HT-29 (cell line): ENCODE measurements around the gene INA. TPM values are rescaled to one million over a fixed set of nuclear protein-coding genes. Genes with fewer than 3 reads are reported as not detected.
"Not testable (repeated sequence)": the region's sequence is repeated elsewhere in the genome, so short reads cannot be mapped to it uniquely, and the experiment has no call there.

Experiments used
- DNase-seq: peaks from one replicate; pipeline ENCODE4 v3.0.0-alpha.2; 2015; ENCODE audit warnings: low spot score
- total RNA-seq: library from RNA; depleted of rRNA; stranded (reverse); fragments of >200 nt; shearing (Covaris generic); gene quantifications from 2 replicates; pipeline ENCODE4 v1.2.3, GENCODE V29; 2014; rRNA removed

Gene INA
- total RNA-seq: not detected in 2 replicates

DNA sequence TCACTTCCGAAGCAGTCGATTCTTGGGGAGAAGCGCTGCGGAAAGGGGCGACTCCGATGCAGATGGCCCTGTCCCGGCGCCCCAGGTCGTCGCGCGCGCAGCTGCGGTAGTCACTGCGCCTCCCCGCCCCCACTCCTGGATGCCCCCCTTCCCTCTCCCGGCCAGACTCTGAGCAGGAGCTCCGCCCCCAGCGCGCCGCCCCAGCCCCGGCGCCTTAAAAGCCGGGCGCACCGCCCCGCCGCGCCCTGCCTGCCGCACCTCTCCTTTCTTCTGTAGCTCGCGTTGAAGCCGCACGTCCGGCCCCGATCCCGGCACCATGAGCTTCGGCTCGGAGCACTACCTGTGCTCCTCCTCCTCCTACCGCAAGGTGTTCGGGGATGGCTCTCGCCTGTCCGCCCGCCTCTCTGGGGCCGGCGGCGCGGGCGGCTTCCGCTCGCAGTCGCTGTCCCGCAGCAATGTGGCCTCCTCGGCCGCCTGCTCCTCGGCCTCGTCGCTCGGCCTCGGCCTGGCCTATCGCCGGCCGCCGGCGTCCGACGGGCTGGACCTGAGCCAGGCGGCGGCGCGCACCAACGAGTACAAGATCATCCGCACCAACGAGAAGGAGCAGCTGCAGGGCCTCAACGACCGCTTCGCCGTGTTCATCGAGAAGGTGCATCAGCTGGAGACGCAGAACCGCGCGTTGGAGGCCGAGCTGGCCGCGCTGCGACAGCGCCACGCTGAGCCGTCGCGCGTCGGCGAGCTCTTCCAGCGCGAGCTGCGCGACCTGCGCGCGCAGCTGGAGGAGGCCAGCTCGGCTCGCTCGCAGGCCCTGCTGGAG, at the start of gene INA:
INA (plus strand) TSS at position 243 of the 817 bp plus-strand sequence; CDS start at position 317, 74 bp downstream.
- DNase-seq: no peak

DNA sequence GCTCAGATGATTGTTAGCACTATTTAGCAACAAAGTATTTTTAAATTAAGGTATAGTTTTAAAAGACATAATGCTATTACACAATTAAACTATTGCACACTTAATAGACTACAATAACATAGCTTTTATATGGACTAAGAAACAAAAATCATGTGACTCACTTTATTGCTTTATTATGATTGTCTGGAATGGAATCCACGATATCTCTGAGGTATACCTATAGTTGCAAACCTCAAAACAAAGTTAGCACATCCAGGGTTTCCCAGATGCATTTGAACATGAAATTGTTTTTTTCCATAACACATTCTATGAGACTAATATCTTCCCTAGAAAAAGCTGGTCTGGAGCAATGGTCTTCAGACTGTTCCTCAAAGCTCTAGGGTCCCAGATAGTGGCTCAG, 49.5 kb upstream of the INA start:
- DNase-seq: no peak

DNA sequence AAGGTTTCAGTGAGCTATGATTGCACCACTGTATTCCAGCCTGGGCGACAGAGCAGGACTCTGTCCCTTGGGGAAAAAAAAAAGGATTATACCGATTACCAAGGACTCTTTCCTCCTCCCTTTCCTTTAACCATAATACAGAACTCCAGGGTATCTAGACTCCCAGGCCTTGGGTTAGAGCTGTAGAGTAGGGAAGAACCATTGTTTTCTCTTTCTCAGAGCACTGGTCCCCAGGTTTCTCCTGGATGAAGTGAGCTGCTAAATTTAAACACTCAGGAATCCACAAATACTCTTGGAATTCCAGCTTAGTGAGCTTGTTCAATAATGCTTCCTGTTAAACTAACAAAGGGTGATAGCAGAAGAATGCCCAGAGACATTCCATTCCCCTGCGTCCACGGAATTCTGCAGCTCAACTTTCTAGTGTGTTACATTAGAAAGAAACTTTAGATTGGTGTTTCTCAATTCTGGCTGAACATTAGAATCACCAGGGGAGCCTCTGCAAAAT, 45.8 kb upstream of the INA start:
- DNase-seq: peak; percentile 69

DNA sequence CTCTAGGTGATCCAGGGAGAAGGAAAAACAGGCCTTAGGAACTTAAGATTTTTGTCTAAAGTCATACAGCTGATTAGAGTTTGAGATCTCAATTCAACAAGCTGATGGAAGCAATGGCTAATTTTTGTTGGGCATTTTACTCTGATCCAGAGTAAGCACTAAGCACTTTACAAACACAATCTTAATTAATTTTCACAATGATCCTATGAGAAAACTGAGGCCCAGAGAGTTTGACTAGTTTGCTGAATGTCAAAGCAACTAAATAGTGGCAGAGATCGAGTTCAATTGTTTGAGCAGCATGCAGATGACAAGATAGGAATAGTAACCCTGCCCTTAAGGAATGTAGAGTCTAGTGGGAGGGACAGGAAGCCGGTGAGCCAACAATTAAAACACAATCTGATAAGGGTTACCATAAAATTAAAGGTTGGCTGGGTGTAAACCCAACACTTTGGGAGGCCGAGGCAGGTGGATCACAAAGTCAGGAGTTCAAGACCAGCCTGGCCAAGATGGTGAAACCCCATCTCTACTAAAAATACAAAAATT, 44.7 kb upstream of the INA start:
- peak; percentile 57 for DNase-seq

DNA sequence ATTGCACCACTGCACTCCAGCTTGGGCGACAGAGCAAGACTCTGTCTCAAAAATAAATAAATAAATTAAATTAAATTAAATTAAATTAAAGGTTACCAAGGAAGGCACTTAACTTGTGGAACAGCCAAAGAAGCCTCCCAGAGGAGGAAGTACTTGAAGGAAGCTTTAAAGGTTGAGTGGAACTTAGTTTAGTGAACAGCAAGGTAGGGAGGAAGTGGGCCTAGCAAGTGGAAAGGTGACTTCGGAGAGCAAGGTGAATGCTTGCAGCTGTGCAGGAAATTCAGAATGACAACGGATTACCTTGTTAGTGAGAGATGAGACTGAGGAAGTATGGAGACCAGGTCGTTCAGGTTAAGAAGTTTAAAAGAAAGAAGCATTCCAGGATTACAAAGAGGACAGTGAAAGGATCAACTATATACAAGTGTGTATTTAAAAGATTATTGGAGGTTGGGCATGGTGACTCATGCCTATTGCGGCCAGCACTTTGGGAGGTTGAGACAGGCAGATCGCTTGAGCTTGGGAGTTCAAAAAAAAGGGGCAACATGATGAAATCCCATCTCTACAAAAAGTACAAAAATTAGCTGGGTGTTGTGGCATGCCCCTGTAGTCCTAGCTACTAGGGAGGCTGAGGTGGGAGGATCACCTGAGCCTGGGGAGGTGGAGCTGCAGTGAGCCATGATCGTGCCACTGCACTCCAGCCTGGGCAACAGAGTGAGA, 44.0 kb upstream of the INA start:
- DNase-seq: peak; percentile 45

DNA sequence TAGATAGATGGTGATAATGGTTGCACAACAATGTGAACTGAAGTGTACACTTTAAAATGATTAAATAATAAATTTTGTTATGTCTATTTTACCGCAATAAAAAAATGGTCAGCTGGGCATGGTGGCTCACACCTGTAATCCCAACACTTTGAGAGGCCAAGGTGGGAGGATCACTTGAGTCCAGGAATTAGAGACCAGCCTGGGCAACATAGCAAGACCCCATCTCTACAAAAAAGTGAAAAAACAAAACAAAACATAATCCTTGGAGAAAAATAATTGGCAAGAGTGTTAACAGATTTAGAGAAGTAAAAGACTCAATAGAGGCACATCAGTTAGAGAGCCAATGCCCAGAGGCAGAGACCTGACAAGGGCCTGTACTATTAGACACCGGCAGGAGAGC, 41.2 kb upstream of the INA start:
- no peak for DNase-seq

DNA sequence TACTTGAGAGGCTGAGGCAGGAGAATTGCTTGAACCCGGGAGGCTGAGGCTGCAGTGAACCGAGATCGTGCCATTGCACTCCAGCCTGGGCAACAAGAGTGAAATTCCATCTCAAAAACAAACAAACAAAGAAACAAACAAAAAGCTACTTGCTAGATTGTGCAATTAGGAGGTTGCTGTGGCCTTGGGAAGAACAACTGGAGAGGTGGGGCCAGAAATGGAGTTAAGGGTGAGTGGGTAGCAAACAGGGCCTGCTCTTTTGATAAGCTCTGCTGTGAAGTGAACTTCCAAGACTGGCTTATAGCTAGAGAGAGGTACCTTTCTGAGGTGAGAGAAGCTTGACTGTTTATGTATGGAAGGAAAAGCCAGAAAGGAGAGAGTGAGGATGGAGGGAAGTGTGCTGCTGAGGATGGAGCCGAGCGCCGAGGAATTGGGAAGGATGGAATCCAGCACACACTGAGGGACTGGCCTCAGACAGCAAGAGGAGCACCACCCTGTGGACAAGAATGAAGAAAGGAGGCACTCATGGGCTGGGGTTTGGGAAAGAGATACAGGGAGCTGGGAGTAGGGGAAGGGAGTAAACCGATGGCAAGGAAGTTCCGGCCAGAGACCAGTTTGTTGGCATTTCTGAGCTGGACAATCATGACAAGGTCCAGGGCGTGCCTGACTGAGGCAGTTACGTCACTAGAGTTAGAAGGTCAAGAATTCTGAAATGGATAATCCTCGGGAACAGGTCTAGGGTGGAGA, 38.3 kb upstream of the INA start:
- DNase-seq: peak; percentile 97

DNA sequence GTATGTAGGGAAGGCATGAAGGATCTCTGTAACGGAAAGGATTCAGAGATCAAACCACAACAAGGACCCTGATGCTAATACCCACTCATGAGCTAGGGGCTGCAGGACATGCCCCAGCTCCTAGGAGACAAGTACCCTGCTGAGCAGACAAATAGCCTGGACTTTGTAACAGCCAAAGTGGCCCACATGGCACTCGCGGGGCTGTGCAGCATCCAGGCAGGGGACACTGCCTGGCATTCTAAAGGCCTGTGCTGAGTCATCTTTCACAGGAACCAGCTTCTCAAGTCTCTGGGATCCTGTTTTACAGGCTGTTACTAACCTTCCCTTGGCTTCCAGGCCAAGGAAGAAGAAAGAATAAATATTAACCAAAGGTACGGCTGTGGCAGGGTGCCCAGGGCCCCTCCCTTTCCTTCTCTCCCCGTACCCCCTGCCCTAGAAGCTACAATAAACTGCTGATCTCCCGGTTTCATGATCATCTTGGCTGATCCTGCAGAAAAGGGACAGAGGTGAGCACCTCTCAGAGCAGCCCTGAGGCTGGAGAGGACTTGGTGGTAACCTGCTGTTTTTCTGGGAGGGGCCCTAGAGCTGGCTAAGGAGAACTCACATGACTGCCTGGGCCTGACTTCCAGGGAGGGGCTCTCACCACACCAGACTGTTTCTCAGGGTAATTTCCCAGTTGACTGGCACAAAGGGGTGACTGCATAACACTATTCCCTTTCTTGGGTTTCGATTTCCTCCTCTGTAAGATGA, 35.5 kb upstream of the INA start:
- peak; percentile 99 for DNase-seq

DNA sequence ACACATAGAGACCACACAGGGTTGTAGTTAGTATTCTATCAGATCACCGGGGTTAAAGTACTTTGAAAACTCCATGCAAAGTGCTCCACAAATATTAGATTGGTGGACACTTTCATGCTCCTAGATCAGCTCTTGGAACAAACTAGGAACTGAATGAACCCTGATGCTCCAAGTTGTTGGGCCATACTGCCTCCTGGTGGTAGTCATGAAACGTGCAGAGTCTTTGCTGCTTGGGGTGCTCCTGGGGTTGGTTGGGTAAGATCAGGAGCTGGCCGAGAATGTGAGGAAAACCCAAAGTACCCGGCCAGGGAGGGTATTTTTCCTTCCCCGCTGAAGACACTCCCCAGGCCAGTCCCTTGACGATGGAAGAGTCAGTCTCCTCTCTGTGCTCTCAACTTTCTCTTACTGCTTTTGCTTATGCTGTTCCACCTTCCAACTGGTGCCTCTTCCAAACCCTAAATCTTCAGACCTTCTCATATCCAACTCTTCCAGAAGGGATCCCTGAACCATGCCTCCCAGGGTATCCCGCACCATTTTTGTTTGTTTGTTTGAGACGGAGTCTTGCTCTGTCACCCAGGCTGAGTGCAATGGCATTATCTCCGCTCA, 32.2 kb upstream of the INA start:
- DNase-seq: peak; percentile 90

DNA sequence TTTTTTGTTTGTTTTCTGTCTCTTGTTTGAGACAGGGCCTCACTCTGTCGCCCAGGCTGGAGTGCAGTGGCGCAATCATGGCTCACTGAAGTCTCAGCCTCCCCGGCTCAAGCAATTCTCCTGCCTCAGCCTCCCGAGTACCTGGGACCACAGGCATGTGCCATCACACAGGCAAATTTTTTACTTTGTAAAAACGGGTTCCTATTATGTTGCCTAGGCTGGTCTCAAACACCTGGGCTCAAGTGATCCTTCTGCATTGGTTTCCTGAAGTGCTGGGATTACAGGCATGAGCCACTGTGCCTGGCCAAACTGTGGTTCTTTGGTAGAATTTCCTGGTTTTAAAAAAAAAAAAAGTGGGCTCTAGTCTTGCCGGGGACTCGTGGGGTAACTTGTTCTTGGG, 31.4 kb upstream of the INA start, which contains the start of gene RPEL1:
RPEL1 (plus strand) TSS at position 301 of the 400 bp plus-strand sequence. CDS start 110 bp downstream, outside the sequence.
- not testable (repeated sequence) for DNase-seq

DNA sequence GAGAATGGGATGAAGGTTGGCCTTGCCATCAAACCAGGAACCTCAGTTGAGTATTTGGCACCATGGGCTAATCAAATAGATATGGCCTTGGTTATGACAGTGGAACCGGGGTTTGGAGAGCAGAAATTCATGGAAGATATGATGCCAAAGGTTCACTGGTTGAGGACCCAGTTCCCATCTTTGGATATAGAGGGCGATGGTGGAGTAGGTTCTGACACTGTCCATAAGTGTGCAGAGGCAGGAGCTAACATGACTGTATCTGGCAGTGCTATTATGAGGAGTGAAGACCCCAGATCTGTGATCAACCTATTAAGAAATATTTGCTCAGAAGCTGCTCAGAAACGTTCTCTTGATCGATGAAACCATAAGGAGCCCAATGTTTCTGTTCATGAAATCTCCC, 30.6 kb upstream of the INA start:
- no peak for DNase-seq

DNA sequence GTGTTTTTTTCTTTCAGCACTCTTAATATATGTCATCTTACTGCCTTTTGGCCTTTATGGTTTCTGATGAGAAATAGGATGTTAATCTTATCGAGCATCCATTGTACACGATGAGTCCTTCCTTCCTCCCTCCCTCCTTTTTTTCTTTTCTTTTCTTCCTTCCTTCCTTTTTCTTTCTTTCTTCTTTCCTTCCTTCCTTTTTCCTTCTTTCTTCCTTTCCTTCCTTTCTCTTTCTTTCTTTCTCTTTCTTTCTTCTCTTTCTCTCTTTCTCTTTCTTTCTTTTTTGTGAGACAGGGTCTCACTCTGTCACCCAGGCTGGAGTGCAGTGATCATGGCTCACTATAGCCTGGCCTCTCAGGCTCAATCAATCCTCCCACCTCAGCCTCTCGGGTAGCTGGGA, 22.8 kb upstream of the INA start:
- no peak for DNase-seq

DNA sequence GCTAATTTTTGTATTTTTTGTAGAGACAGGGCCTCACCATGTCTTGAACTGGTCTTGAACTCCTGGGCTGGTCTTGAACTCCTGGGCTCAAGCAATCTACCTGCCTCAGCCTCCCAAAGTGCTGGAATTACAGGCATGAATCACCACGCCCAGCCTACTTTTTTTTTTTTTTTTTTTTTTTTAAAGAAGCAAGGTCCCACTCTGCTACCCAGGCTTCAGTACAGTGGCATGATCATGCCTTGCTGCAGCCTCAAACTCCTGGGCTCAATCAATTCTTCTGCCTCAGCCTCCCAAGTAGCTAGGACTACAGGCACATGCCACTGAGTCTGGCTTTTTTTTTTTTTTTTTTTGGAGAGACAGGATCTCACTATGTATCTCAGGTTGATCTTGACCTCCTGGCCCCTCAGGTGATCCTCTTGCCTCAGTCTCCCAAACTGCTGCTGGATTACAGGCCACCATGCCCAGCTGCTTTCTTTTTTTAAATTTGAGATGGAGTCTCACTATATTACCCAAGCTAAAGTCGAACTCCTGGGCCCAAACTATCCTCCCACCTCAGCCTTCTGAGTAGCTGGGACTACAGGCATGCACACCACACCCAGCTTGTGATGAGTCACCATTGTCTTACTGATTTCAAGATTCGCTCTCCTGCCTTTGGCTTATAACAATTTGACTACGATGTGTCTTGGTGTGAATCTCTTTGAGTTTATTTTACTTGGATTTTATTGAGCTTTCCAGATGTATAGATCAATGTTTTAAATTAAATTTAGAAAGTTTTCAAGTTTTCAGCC, 22.2 kb upstream of the INA start:
- no peak for DNase-seq

DNA sequence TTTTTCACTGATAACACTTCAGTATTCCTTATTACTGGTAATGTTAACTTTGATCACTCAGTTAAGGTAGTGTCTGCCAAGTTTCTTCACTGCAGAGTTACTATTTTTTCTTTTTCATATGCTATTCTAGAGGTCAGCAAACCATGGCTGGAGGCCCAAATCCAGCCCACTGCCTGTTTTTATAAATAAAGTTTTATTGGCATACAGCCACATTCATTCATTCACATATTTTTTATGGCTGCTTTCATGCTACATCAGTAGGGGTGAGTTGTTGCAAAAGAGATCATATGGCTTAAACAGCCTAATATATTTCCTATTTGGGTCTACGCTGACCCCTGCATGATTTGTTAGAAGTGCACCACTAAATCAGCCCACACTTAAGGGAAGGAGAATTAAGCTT, 20.3 kb upstream of the INA start:
- DNase-seq: no peak

DNA sequence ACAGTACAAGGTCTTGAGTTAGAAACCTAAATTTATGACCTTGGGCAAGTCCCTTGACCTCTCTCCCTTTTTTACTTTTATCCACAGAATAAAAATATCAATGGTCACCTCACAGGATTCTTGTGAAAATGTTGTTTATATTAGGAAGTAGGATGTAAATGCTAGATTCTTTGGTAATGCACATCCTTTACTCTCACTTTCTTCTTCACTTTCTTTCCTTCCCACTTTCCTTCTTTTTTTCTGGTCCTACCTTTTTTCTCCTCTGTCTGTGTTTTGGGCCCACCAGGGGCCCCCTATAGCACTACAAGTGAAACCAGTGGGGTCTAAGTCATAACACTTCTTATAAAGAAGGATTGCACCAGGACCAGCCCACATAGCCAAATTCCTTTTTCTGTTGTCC, 19.1 kb upstream of the INA start:
- DNase-seq: no peak

DNA sequence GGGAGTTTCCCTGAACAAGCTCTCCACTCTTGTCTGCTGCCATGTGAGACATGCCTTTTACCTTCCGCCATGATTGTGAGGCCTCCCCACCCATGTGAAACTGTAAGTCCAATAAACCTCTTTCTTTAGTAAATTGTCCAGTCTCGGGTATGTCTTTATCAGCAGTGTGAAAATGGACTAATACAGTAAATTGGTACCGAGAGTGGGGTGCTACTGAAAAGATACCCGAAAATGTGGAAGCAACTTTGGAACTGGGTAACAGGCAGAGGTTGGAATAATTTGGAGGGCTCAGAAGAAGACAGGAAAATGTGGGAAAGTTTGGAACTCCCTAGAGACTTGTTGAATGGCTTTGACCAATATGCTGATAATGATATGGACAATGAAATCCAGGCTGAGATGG, 18.0 kb upstream of the INA start:
- not testable (repeated sequence) for DNase-seq

DNA sequence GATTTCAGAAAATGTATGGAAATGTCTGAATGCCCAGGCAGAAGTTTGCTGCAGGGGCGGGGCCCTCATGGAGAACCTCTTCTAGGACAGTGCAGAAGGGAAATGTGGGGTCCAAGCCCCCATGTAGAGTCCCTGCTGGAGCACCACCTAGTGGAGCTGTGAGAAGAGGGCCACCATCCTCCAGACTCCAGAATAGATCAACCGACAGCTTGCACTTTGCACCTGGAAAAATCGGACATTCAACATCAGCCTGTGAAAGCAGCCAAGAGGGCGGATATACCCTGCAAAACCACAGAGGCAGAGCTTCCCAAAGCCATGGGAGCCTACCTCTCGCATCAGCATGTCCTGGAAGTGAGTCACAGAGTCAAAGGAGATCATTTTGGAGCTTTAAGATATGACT, 16.9 kb upstream of the INA start:
- DNase-seq: no peak

DNA sequence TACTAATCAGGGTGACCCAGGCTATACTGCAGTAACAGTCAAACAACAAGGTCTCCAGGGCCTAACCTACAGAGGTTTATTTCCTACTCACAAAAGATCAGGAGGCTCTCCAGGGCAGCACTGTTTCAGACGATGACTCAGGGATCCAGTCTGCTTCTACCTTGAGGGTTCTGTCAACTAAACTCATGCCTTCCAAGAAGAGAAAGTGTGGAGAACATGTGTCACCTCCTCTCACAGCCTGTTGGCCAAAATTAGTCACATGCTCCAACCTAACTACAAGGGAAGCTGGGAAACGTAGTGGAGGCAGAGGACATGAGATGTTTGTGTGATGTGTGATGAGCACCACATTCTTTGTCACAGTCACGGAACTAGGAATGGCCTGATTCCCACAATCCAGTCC, 14.7 kb upstream of the INA start:
- no peak for DNase-seq

DNA sequence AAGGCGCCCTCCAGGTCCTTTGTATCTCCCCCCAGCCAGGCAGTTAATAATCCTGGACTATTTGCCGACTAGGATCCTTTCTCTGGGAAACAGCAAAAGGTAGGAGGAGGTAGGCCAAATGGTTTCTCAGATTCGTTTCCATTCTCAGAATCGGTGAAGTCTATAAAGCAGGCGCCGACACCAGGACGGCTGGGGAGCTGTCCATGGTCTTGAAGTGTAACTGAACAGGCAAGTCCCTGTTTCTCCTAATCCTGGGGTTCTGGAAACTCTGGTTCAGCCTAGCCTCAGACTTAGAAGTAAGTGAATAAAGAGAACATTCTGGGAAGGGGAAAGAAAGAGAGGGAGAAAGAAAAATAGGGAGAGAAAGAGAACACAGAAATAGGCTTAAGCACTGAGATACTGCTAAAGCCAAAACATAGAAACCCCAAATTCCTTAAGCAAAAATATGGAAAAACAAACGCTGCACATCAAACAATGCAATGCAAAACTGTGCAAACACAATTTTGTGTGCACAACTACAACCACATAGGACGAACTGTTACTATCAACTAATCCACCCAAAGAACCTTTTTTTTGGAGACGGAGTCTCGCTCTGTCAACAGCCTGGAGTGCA, 11.1 kb upstream of the INA start:
- DNase-seq: peak; percentile 64
